ES-I3 (cell line): ENCODE measurements around the gene NTNG2.
A peak's percentile ranks its signal among the peaks of the same experiment; 100 is the strongest.

ENCODE experiments used
- H3K36me3 ChIP-seq: 2 replicates; pipeline ENCODE4 v1.6.1; 2013; ENCODE audit warnings: mild to moderate bottlenecking, low read length, control low read depth, moderate library complexity; ENCODE audit not compliant: insufficient read depth
- H3K4me1 ChIP-seq: 2 replicates; pipeline ENCODE4 v1.6.1; 2013; ENCODE audit warnings: mild to moderate bottlenecking, control low read depth, low read length; ENCODE audit not compliant: insufficient read depth
- H3K9ac ChIP-seq: 2 replicates; pipeline ENCODE4 v1.6.1; 2013; ENCODE audit warnings: low read depth, mild to moderate bottlenecking, low read length, moderate library complexity
- H3K9me3 ChIP-seq: 2 replicates; pipeline ENCODE4 v1.6.1; 2013; ENCODE audit warnings: mild to moderate bottlenecking, low read length, moderate library complexity; ENCODE audit not compliant: control insufficient read depth, insufficient read depth

Gene NTNG2

GRCh38 chr9:132214027-132214622, 52.3 kb downstream of the NTNG2 start:
- Histone ChIP-seq H3K9me3 (no peaks in the 10 kb centered on the region), H3K9ac (peak overlapping the region; percentile 11; the same call in 1 of the 2 replicates), H3K4me1 (peaks cover 5% of the 10 kb centered on the region; the same call in 1 of the 2 replicates), H3K36me3 (no peaks in the 10 kb centered on the region)

- Histone ChIP-seq H3K9ac (no peak overlapping the region), H3K4me1 (peaks cover 5% of the 10 kb centered on the region; the same call in 1 of the 2 replicates), H3K9me3 (no peaks in the 10 kb centered on the region), H3K36me3 (no peaks in the 10 kb centered on the region)
Measured at GRCh38 chr9:132216861-132217619, 55.2 kb downstream of the NTNG2 start.

GRCh38 chr9:132218208-132218607, 56.4 kb downstream of the NTNG2 start:
- Histone ChIP-seq H3K4me1 (peaks cover 5% of the 10 kb centered on the region; the same call in 1 of the 2 replicates), H3K9ac (no peak overlapping the region), H3K9me3 (no peaks in the 10 kb centered on the region), H3K36me3 (no peaks in the 10 kb centered on the region)

- no peak overlapping the region for H3K9ac ChIP-seq
- H3K9me3 ChIP-seq = no peaks in the 10 kb centered on the region
- no peaks in the 10 kb centered on the region for H3K4me1 ChIP-seq
Measured at GRCh38 chr9:132221941-132222340, 60.1 kb downstream of the NTNG2 start.

GRCh38 chr9:132224645-132225044, 62.8 kb downstream of the NTNG2 start:
- no peaks in the 10 kb centered on the region for H3K36me3 ChIP-seq
- H3K4me1 ChIP-seq = no peaks in the 10 kb centered on the region
- H3K9ac ChIP-seq = no peak overlapping the region
- H3K9me3 ChIP-seq = no peaks in the 10 kb centered on the region

More at GRCh38 chr9:132221941-132222340, 60.1 kb downstream of the NTNG2 start:
- H3K36me3 ChIP-seq = no peaks in the 10 kb centered on the region

- Histone ChIP-seq H3K4me1 (no peaks in the 10 kb centered on the region), H3K36me3 (no peaks in the 10 kb centered on the region), H3K9ac (no peak overlapping the region), H3K9me3 (no peaks in the 10 kb centered on the region)
Measured at GRCh38 chr9:132226571-132227430, 64.9 kb downstream of the NTNG2 start.

GRCh38 chr9:132228062-132228461, 66.2 kb downstream of the NTNG2 start:
- Histone ChIP-seq H3K9ac (no peak overlapping the region), H3K36me3 (no peaks in the 10 kb centered on the region), H3K9me3 (no peaks in the 10 kb centered on the region), H3K4me1 (no peaks in the 10 kb centered on the region)

- H3K9ac ChIP-seq = no peak overlapping the region
- no peaks in the 10 kb centered on the region for H3K4me1 ChIP-seq
- no peaks in the 10 kb centered on the region for H3K9me3 ChIP-seq
- H3K36me3 ChIP-seq = no peaks in the 10 kb centered on the region
Measured at GRCh38 chr9:132230605-132231004, 68.7 kb downstream of the NTNG2 start.

- H3K9ac ChIP-seq = no peak overlapping the region
- no peaks in the 10 kb centered on the region for H3K9me3 ChIP-seq
- H3K4me1 ChIP-seq = no peaks in the 10 kb centered on the region; the same call in 1 of the 2 replicates
- no peaks in the 10 kb centered on the region for H3K36me3 ChIP-seq
Measured at GRCh38 chr9:132231019-132231701, 69.3 kb downstream of the NTNG2 start.

- H3K9me3 ChIP-seq = no peaks in the 10 kb centered on the region
- H3K9ac ChIP-seq = no peak overlapping the region
- no peaks in the 10 kb centered on the region; the same call in 1 of the 2 replicates for H3K4me1 ChIP-seq
- no peaks in the 10 kb centered on the region for H3K36me3 ChIP-seq
Measured at GRCh38 chr9:132232522-132232921, 70.7 kb downstream of the NTNG2 start.

GRCh38 chr9:132233138-132233537, 71.3 kb downstream of the NTNG2 start:
- no peaks in the 10 kb centered on the region for H3K36me3 ChIP-seq
- H3K9me3 ChIP-seq = no peaks in the 10 kb centered on the region
- H3K4me1 ChIP-seq = no peaks in the 10 kb centered on the region; the same call in 1 of the 2 replicates
- no peak overlapping the region for H3K9ac ChIP-seq

- Histone ChIP-seq H3K36me3 (no peaks in the 10 kb centered on the region), H3K9me3 (no peaks in the 10 kb centered on the region), H3K9ac (no peak overlapping the region), H3K4me1 (no peaks in the 10 kb centered on the region; the same call in 1 of the 2 replicates)
Measured at GRCh38 chr9:132234535-132234934, 72.7 kb downstream of the NTNG2 start.

- Histone ChIP-seq H3K9ac (no peak overlapping the region), H3K36me3 (no peaks in the 10 kb centered on the region), H3K9me3 (no peaks in the 10 kb centered on the region), H3K4me1 (no peaks in the 10 kb centered on the region; the same call in 1 of the 2 replicates)
Measured at GRCh38 chr9:132235125-132235524, 73.3 kb downstream of the NTNG2 start.
